NAMALWA (cell line): Measurements from ENCODE around the gene NTNG2.

Source experiments
- DNase-seq: peaks from one replicate; pipeline ENCODE4 v3.0.0-alpha.2; 2015; ENCODE audit warnings: low spot score

Gene NTNG2

DNA sequence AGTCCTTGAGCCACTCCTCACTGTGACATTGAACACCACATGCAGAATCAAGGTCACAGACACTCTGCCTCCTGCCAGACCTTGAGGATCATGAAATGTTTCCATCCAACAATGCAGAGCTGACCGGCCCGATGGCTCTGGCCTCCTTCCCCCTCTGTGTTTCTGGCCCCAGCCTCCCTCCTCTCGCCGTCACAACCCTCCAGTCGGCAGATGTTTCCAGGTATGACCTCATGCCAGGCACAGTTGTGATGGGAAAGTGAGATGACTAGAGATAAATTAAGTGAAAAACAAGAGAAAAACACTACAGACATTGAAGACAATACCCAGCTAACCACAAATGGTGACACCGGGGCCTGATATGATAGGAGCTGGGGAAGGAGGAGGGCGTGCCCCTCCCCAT is 9.8 kb downstream of the NTNG2 start:
- no peak for DNase-seq

DNA sequence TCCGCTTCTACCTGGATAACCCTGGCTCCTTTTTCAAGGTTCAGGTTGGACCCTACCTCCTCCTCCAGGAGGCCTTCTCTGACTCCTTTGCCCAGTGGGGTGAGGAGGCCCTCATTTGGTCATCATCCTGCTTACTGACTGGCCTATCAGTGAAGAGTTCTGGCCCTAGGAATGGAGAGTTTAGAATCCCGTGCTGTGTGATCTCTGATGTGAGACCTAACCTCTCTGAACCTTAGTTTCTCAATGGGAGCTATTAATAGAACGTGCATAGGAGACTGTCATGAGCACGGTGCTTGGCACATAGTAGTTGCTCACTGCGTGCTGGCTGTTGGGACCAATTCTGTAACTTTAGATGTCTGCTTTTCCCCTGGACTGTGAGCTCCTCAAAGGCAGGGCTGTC is 10.3 kb downstream of the NTNG2 start:
- DNase-seq, result no peak

DNA sequence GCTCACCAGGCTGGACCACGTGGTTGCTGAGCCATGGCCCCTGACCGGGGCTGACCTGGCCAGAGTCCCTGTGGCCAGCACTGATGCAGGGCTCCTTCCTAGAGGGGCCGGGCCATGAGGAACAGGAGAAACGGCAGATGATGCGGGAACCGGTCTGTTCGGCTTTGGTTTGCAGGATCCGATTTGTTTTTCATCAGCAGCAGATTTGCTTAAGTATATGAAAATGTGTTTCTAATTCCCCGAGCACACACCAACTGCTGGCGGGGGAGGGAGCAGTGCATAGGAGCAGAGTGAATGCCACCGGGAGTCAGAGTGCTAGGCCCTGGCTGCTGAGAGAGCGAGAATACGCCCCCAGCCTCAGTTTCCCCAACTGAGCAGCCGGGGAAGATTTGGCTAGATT is 13.6 kb downstream of the NTNG2 start:
- no peak for DNase-seq

DNA sequence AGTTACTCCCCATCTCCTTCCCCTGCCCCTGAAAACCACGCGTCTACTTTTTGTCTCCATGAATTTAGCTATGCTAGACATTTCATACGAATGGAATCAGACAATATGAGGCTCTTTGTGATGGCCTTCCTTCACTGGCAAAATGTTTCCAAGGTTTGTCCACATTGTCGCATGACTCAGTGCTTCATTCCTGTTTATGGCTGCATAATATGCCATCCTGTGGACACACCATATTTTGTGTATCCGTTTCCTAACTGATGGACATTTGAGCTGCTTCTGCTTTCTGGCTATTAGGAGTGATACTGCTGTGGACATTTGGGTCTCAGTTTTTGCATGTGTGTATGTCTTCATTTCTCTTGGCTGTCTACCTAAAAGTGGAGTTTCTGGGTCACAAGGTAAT is 14.5 kb downstream of the NTNG2 start:
- DNase-seq, result no peak

DNA sequence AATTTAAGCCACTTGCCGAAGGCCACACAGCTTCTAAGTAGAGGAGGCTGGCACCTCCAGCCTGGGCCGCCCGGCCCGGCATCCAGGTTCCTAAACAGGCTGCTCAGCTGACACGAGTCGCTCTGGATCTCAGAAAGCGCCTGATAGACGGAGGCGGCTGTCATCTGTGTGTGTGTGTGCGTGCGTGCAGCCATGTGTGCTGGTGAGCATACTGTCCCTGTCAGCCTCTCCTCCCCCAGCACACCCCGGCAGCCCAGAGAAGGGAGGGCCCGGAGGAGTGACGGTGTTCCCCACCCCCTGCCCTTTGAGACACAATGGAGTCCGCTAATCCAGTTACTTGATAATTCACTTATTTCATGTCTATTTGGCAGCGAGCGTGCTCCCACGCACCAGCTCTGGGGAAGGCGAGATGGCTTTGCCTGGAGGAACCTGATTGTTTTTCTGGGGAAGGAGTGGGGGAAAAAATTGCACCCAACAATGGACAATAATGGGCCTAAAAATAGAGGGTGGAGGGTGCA is 20.0 kb downstream of the NTNG2 start:
- DNase-seq, result no peak

DNA sequence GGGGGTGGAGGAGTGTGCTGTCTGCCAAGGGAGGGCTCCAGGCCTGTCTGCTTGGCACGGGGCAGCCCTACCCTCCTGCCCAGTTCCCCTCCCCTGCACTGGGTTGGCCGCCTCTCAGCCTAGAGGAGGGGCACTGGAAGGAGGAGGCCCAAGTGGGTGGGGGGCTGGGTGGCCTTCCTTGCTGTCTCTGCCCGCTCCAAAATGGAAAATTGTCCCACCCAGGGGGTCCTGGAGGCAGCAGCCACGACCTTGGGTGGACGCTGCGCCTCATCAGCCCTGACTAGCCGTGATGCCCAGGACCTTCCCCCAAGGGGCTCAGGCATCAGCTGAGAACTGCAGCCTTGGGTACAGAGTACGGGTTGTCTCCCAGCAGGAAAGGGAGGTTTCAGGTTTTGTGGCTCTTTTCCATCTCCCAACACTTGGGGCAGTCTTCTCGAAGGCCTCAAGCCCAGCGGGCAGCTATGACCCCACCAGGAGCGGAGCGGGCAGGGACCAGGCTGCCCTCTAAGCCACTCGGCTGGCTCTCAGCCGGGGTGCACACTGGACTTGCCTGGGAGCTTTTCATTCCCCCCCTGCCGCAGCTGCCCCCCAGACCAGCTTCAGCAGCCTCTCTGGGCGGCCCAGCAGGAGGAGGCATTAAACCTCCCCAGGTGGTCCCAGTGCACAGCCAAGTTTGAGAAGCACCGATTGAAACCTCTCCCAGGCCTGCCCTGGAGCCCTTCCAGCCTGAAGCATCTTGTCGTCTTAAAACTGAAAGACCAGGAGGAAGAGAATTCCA is 20.6 kb downstream of the NTNG2 start:
- no peak for DNase-seq

DNA sequence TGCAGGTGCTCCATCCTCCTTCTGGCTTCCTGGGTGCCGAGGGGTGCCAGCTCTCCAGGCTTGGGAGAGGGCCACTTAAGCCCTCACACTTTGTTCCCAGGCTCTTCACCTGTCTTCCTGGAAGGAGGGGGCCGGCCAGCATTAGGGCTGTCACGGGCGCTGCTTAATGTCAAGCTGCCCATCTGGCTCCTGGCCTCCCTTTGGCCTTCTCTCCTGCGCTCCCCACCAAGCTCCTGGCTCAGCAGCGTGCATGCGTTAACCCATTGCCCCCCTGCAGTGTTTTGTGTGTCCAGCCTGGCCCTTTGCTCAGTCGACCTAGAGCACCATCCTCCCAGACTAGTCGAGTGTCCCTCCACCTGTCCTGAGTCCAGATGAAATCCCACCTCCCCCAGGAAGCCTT is 21.3 kb downstream of the NTNG2 start:
- DNase-seq, result no peak

DNA sequence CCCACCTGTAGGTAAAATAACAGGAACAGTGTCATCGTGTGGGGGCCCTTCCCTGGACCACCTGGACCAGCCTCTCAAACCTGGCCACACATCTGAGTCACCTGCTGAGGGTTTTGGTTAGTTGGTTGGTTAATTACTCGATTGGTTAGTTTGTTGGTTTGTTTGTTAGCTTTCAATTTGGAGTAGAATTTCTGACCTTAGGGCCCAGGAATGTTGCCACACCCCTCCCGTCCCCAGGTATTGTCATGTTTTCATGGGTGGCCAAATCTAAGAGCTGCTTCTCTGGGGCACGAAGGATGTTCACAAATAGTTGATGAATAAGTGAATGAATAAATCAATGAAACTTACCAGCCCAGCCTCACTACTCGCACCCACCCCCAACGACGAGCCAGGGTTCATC is 21.9 kb downstream of the NTNG2 start:
- no peak for DNase-seq

DNA sequence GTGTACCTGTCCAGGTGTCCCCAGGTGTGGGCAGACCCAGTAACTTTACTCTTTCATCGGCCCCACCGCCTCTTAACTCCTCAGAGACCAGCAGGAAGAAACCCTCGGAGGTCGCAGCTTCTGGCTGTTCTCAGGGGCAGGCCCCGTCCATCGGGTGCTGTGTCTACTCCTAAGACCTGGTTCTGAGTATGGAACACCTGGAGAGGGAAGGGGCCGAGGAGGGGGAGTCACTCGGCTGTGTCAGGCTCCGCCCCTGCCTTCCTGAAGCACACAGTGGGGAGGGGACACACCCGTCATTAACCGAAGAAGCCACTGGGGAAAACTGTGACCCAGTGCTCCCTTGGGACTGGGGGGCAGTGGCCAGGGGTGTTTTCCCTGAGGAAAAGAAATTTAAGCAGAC is 22.3 kb downstream of the NTNG2 start:
- no peak for DNase-seq

DNA sequence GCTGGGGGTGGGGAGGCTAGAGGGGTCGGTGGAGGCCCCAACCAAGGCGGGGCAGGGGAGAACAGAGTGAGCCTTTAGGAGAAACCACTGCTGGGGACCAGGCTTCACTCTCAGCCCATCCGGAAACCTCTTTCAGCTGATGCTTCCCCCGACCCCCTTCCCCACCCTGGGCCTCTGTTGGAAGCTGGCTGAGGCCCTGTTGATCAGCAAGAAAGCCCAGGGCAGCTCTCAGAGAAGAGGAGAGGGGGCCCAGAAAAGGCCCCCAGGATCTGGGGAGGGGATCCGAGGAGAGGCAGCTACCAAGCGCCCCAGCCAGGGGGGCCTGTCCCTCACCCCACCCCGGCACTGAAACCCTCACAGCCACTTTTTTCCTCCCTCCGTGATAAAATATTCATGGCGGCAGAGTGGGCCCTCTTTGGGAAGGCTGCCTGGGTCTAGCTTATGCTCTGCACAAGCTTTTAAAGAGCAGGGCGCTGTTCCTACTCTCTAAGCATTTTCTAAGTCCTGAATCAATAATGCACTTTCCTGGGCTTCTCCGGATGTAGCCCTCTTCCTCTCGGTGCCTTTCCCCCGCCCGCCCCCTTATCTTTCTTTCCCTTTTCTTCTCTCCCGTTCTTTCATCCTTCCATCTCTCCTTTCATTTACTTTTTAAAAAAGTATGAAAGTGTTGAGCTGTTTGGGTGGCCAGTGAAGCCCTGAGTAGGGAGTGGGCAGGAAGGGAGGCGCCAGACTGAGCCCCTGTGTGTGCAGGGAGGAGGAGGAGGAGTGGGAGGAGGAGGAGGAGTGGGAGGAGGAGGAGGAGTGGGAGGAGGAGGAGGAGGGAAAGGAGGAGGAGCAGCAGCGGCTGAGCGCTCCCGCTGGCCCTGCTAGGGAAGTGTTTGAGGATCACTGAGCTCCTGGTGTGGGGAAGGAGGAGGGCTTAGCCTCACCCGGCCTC is 23.5 kb downstream of the NTNG2 start:
- no peak for DNase-seq

DNA sequence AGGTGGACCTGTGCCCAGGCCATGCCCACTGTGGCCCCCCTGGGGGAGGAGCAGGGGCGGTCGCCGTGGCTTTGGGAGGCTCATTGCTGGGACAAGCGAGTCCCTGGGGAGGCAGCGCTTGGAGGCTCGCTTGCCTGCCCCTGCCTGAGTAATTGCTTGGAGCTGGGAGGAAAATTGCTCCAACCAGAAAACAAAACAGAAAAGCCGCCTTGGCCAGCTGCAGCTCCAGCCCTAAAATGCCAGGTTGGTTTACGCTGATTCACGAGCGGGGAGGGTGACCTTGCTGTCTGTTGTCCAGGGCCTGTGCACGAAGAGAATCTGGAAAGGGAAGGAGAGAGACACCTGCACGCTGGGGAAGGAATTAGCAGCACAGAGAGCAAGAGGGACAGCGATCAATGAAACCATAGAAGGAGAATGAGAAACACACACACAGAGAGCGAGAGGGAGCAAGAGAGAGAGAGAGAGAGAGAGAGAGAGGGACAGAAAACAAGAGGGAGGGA is 25.3 kb downstream of the NTNG2 start:
- DNase-seq, result no peak

DNA sequence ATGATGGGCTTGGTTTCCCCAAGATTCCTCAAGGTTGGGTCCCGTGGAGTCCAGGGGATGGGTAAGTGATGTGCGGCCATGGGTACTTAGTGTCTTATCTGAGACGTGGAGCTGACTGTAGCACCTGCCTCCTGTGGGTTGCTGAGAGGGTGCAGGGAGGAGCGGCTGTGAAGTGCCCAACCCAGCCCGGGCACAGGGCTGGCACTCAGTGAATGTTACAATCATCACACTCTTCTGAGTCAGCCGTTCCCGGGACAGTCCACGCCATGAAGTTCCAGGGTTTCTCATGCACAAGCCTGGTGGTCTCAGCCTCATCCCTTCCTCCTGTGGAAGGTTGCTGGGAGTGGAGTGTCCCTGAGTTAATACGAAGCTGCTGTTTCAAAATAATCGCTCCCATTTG is 29.1 kb downstream of the NTNG2 start:
- no peak for DNase-seq

DNA sequence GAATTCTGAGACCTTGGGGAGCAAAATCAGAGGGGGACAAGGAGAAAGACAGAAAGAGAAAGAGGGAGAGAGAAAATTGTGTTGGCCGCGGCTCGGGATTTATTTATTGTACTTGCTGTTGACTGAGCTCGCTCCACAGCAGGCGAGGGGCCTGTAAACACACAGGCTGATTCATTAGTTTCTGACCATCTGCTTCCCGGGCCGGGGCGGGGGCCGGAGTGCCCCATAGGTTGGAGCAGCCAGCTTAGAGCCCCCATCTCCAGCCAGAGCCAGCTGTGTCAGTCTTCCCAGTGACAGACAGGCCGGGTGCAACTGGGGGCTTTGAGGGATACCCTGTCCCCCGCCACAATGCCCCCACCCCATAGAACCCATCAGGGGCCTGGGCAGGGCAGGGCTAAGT is 30.9 kb downstream of the NTNG2 start:
- DNase-seq, result no peak

DNA sequence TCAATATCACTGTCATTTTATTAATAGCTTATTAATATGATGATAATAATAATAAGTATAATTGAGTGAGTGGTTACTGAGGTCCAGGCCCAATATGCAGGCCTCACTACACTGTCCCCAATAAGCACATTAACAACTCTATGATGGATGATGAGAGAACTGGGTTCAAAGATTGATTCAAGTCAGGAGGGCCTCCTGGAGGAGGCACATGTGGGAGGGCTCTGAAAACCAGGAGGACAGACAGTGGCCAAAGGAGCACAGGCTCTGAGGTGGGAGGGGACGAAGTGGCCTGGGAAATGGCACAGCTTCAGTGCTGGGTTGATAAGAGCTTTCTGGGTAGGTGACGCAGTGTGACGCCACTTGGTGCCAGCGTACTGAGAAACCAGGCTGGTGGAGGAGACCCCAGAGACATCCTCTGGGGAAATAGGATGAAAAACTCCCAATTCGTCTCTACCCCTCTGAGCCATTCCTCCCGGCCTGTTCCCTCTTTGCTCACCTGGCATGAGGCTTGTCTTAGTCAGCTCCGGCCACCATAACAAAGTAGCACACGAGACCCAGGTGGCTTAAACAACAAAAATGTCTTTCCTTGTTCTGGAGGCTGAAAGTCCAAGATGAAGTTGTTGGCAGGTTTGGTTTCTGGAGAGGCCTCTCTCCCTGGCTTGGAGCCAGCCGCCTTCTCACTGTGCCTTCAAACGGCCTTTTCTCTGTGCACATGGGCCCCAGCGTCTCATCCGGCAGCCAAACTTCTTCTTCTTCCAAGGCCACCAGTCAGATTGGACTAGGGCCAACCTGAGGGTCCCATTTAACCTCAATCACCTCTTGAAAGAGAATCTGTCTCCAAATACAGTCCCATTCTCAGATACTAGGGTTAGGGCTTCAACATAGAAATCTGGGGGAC is 31.6 kb downstream of the NTNG2 start:
- no peak for DNase-seq

DNA sequence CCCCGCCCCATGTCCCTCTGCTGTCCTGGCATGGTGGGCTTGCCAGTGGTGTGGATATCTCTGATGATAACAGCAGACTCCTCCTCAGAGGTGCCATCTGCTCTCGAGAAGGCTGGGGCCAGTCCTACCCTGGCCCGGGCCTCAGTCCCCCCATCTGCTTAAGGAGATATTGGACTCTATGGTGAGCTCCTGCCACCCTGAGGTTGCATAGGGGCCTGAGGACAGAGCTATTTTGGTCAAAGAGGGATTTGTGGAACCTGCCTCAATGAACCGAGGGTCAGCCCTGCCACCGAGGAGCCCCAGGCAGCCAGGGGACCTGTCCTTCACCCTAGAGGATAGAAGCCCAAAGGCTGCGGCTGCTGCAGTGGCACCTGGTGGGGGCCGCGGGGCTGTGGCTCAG is 32.6 kb downstream of the NTNG2 start:
- DNase-seq, result no peak

DNA sequence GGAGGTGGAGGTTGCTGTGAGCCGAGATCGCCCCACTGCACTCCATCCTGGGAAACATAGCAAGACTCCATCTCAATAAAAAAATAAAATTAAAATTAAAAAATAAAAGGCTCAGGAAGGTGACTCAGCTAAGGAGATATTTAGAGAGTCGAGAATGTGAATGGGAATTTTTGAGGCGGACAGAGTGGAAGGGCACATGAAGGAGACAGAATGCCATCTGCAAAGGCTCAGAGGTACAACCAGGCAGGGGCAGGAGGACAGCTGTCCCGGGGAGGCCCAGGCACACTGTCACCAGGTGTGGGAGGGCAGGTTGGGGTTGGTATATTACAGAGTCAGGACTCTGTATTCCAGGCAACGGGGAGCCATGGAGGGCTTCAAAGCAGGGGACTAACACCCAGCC is 35.5 kb downstream of the NTNG2 start:
- no peak for DNase-seq

DNA sequence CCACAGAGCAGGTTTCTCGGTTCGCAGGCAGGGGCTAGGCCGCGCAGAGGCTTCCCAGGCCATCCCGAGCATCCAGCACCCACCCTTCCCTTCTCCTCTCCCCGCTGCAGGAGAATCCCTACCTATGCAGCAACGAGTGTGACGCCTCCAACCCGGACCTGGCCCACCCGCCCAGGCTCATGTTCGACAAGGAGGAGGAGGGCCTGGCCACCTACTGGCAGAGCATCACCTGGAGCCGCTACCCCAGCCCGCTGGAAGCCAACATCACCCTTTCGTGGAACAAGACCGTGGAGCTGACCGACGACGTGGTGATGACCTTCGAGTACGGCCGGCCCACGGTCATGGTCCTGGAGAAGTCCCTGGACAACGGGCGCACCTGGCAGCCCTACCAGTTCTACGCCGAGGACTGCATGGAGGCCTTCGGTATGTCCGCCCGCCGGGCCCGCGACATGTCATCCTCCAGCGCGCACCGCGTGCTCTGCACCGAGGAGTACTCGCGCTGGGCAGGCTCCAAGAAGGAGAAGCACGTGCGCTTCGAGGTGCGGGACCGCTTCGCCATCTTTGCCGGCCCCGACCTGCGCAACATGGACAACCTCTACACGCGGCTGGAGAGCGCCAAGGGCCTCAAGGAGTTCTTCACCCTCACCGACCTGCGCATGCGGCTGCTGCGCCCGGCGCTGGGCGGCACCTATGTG is 36.1 kb downstream of the NTNG2 start:
- no peak for DNase-seq

DNA sequence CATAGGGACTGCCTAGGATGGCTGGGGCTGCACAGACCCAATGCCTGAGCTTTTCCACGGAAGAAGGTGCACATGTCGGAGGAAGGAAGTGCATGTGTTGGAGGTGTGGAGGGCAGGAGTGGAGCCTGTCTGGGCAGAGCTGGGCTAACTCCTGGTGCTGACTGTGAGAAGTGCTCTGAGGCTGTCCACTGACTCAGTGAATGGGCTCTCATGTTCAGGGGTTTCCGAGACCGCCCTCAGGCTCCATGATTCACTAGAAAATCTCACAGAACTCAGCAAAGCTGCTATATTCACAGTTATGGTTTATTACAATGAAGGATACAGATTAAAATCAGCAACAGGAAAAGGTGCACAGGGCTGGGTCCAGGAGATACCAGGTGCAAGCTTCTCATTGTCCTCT is 37.2 kb downstream of the NTNG2 start:
- no peak for DNase-seq

DNA sequence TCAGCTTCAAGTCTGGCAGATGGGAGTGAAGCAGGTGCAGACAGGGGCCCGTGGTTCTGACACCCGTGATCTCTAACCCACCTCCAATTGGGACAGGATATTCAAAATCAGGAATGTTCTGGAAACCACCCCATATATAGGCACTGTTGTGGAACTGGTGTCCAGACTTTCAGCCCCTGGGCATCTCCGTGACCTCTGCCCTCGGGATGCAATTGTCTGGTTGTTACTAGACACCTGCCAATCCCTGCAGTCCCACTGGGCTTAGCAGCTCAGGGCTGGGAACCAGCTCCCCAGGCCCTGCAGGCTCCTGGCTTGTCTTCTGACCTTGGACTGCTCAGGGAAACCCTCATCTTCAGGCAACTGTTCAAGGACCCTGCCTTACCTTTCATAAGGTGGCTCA is 38.8 kb downstream of the NTNG2 start:
- DNase-seq, result no peak

DNA sequence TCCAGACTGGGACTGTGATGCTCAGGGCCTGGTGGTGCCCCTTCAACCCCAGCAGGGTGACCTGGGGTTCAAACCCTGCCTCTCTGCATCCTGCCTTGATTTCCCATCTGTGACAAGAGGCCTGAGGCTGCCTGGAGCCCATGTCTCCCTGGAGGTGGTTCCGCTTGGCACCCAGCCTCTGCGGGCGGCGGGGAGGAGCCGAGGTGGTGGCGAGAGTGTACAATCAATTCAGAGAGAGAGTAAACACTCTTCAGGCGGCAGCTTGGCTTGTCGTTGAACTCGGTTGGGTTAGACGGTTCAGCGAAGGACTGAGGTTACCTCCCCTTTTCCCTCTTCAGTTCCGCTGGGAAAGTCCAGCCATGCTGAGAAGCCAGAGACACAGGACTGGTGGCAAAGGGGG is 39.3 kb downstream of the NTNG2 start:
- DNase-seq, result no peak
